WERI-Rb-1 (cell line): ENCODE data around the gene SRRM1.
"Not testable (repeated sequence)": the region's sequence is repeated elsewhere in the genome, so short reads cannot be mapped to it uniquely, and the experiment has no call there.

Experiments used
- DNase-seq: peaks from one replicate; pipeline ENCODE4 v3.0.0-alpha.2; 2020
- H3K27ac ChIP-seq: fragments of 250-450 bp; sonication (Bioruptor Pico); 2 replicates; pipeline ENCODE4 v1.5.1; 2020; ENCODE audit warnings: mild to moderate bottlenecking, moderate library complexity
- H3K27me3 ChIP-seq: fragments of 250-450 bp; sonication (Bioruptor Pico); 2 replicates; pipeline ENCODE4 v1.5.1; 2021; ENCODE audit warnings: mild to moderate bottlenecking, low read depth, moderate library complexity; ENCODE audit not compliant: insufficient read depth, severe bottlenecking
- H3K36me3 ChIP-seq: fragments of 250-450 bp; sonication (Bioruptor Pico); 2 replicates; pipeline ENCODE4 v1.5.1; 2020; ENCODE audit warnings: mild to moderate bottlenecking, moderate library complexity
- H3K4me3 ChIP-seq: 2 replicates; pipeline ENCODE4 v1.5.1; 2011; ENCODE audit warnings: low read depth, mild to moderate bottlenecking, control low read depth, low read length
- H3K9me3 ChIP-seq: fragments of 250-450 bp; sonication (Bioruptor Pico); 2 replicates; pipeline ENCODE4 v1.5.1; 2021; ENCODE audit warnings: mild to moderate bottlenecking, moderate library complexity; ENCODE audit not compliant: severe bottlenecking
- TF ChIP-seq, protein P1 (sequence below): IDR thresholded peaks from 2 replicates; pipeline ENCODE4 v1.5.1; 2011; ENCODE audit warnings: low read depth, mild to moderate bottlenecking, control low read depth, inconsistent platforms, low read length

The SRRM1 gene

DNA sequence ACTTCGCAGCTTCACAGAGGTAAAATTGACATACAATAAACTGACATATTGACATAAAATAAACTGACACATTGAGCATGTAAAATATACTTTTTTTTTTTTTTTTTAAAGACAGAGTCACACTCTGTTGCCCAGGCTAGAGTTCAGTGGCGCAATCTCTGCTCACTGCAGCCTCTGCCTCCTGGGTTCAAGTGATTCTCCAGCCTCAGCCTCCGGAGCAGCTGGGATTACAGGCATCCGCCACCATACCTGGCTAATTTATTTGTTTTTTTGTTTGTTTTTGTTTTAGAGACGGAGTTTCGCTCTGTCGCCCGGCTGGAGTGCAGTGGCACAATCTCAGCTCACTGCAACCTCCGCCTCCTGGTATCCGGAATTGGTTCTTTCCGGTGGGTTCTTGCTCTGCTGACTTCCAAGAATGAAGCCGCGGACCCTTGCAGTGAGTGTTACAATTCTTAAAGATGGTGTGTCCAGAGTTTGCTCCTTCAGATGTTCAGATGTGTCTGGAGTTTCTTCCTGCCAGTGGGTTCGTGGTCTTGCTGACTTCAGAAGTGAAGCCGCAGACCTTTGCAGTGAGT, 53.7 kb downstream of the SRRM1 start:
- H3K36me3 ChIP-seq, result no peaks in the 10 kb centered on the region
- no peak for DNase-seq
- TF ChIP-seq, protein P1, sequence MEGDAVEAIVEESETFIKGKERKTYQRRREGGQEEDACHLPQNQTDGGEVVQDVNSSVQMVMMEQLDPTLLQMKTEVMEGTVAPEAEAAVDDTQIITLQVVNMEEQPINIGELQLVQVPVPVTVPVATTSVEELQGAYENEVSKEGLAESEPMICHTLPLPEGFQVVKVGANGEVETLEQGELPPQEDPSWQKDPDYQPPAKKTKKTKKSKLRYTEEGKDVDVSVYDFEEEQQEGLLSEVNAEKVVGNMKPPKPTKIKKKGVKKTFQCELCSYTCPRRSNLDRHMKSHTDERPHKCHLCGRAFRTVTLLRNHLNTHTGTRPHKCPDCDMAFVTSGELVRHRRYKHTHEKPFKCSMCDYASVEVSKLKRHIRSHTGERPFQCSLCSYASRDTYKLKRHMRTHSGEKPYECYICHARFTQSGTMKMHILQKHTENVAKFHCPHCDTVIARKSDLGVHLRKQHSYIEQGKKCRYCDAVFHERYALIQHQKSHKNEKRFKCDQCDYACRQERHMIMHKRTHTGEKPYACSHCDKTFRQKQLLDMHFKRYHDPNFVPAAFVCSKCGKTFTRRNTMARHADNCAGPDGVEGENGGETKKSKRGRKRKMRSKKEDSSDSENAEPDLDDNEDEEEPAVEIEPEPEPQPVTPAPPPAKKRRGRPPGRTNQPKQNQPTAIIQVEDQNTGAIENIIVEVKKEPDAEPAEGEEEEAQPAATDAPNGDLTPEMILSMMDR, result no peak
- H3K27me3 ChIP-seq, result no peaks in the 10 kb centered on the region
- no peaks in the 10 kb centered on the region for H3K9me3 ChIP-seq
- no peak overlapping the region for H3K4me3 ChIP-seq
- H3K27ac ChIP-seq, result peak overlapping the region; percentile 75

DNA sequence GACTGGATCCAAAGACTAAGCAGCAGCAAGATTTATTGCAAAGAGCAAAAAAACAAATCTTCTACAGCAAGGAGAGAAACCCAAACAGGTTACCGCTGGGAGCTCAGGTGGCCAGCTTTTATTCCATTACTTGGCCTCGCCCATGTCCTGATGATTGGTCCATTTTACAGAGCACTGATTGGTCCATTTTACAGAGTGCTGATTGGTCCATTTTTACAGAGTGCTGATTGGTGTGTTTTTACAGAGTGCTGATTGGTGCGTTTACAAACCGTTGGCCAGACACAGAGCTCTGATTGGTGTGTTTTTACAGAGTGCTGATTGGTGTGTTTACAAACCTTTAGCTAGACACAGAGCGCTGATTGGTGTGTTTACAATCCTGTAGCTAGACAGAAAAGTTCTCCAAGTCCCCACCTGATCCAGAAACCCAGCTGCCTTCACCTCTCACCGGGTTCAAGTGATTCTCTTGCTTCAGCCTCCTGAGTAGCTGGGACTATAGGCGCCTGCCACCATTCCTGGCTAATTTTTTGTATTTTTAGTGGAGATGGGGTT, 54.4 kb downstream of the SRRM1 start:
- not testable (repeated sequence) for H3K36me3 ChIP-seq, H3K27me3 ChIP-seq, H3K9me3 ChIP-seq, DNase-seq, H3K4me3 ChIP-seq
- H3K27ac ChIP-seq, result peak overlapping the region; percentile 75

DNA sequence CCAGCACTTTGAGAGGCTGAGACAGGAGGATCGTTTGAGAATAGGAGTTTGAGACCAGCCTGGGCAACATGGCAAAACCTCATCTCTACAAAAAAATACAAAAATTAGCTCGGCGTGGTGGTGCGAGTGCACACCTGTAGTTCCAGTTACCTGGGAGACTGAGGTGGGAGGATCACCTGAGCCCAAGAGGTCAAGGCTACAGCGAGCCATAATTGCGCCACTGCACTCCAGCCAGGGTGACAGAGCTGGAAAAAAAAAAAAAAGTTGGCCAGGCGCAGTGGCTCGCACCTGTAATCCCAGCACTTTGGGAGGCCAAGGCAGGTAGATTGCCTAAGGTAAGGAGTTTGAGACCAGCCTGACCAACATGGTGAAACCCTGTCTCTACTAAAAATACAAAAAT, 55.2 kb downstream of the SRRM1 start:
- H3K36me3 ChIP-seq, H3K4me3 ChIP-seq, H3K27me3 ChIP-seq, DNase-seq, H3K9me3 ChIP-seq, H3K27ac ChIP-seq: not testable (repeated sequence)

DNA sequence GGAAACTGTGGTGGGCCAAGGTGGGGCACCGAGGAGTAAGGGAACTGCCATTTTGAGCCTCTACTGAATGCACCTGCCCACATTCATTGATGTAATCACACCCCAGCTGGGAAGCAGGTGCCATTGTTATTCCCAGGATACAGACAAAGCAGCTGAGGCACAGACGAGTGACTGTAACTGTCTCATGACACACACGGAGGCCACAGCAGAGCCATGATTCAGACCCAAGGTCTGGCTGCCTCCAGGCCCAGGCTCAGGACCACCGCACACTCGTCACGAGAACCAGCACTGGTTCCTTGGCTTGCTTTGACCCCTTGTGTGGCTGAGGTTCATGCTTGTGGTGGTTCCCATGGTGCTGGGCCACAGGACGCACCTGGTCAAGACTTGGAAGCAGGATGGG, 56.5 kb downstream of the SRRM1 start:
- DNase-seq, result no peak
- TF ChIP-seq, protein P1, result no peak
- Histone ChIP-seq H3K27me3 (no peaks in the 10 kb centered on the region), H3K4me3 (no peak overlapping the region), H3K36me3 (no peaks in the 10 kb centered on the region), H3K9me3 (no peaks in the 10 kb centered on the region), H3K27ac (no peak overlapping the region)

DNA sequence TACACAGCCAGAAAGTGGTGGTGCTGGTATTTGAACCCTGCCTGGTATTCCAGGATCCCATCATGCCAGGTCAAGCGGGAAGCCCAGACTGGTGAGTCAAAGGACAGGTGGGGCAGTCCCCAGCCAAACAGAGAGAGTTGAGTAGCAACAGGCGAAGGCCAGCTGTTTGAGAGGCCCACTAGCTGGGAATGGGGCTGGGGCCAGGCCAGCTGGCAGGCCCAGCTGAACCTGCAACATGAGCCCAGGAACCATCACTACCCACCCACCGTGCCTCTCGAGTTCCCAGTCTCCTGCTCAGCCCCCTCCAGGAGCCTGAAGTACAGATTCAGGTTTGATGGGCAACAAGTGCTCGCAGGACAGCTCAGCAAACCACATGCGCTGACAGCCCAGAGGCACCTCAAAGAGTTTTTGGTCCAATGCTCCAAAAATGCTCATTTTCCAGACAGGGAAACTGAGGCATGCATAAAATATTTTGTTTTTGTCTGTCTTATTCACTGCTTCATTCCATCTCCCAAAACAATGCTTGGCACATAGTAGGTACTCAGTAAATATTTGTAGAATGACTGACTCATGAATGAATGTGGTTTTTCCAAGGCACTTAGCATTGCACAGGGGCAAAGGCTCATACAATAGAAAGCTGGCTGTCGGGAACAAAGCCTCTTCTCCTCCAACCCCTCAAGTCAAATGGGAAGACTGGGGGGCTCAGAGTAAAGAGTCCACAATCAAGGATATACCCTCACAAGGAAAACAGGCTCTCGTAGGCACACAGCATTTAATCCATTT, 59.6 kb downstream of the SRRM1 start:
- no peak overlapping the region for H3K4me3 ChIP-seq
- peak overlapping the region; percentile 26 for H3K27ac ChIP-seq
- no peaks in the 10 kb centered on the region for H3K9me3 ChIP-seq
- TF ChIP-seq, protein P1, result no peak
- DNase-seq, result peak; percentile 43
- H3K27me3 ChIP-seq, result no peaks in the 10 kb centered on the region
- H3K36me3 ChIP-seq, result no peaks in the 10 kb centered on the region

DNA sequence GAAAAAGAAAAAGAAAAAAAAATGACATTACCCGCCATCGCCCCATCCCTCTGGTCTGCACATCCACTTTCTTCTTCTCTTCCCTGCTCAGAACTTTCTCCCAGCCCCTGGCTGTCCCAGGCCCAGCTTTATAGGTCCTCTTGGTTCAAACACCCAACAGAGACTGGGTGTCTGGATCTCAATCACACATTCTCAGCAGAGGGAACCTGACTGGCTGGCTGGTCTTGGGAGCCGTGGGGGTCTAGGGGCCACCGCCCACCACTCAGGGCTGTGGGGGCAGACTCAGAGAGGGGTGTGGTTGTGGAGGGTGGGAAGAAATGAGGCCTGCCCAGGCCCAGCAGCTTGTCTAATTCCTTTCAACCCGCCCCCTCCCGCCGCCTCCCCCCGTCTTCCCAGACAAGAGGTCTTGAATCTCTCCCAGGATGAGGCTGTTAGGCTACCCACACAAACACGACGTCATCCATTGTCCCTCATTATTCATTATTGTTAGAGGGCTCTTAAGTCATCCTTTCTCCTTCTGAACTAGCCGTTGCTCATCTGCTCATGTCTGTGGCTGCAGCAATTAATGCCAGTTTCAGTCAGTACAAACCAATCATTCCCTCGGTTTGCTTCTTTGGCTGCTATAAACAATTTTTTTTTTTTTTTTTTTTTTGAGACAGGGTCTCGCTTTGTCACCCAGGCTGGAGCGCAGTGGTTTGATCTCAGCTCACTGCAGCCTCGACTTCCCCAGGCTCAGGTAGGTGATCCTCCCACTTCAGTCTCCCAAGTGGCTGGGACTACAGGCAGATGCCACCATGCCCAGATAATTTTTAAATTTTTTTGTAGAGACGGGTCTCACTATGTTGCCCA, 61.5 kb downstream of the SRRM1 start:
- no peaks in the 10 kb centered on the region for H3K9me3 ChIP-seq
- peak; percentile 20 for DNase-seq
- H3K27me3 ChIP-seq, result no peaks in the 10 kb centered on the region
- TF ChIP-seq, protein P1, result no peak
- no peaks in the 10 kb centered on the region for H3K36me3 ChIP-seq
- H3K4me3 ChIP-seq, result no peak overlapping the region
- peak overlapping the region; percentile 62; the same call in 1 of the 2 replicates for H3K27ac ChIP-seq
